Uterus (tissue), 2 donors: Measurements from ENCODE around the gene NMT2.

Experiments used
- CTCF ChIP-seq, 4 experiments: fragments of 200-600 bp in 2 of 4; fragments of 450-650 bp in 2 of 4; sonication (generic) in 2 of 4; IDR thresholded peaks; one replicate each; pipeline ENCODE4 v1.5.1; 2016 to 2019; ENCODE audit warnings: antibody characterized with exemption in 4 of 4, mild to moderate bottlenecking in 2 of 4, moderate library complexity in 1 of 4
- POLR2A ChIP-seq, 2 donors: fragments of 450-650 bp; IDR thresholded peaks; one replicate each; pipeline ENCODE4 v1.6.1; 2016; ENCODE audit warnings: antibody characterized with exemption in 2 of 2, mild to moderate bottlenecking in 1 of 2, moderate library complexity in 1 of 2

GRCh38 chr10:15202639-15203038 lies 34.1 kb upstream of the NMT2 start:
- TF ChIP-seq CTCF (IDR thresholded peaks at IDR 0.05) (no peak), POLR2A (IDR thresholded peaks at IDR 0.05) (no peak)
